HG03439 (cell line): ENCODE results near the gene CORIN.
A peak's percentile ranks its signal among the peaks of the same experiment; 100 is the strongest.

Experiments used
- ATAC-seq: cut with Tn5 transposase; IDR thresholded peaks from one replicate; pipeline ENCODE4 v1.9.1; 2021; ENCODE audit warnings: mild to moderate bottlenecking, moderate library complexity; ENCODE audit not compliant: unreplicated experiment

CORIN gene, protein sequence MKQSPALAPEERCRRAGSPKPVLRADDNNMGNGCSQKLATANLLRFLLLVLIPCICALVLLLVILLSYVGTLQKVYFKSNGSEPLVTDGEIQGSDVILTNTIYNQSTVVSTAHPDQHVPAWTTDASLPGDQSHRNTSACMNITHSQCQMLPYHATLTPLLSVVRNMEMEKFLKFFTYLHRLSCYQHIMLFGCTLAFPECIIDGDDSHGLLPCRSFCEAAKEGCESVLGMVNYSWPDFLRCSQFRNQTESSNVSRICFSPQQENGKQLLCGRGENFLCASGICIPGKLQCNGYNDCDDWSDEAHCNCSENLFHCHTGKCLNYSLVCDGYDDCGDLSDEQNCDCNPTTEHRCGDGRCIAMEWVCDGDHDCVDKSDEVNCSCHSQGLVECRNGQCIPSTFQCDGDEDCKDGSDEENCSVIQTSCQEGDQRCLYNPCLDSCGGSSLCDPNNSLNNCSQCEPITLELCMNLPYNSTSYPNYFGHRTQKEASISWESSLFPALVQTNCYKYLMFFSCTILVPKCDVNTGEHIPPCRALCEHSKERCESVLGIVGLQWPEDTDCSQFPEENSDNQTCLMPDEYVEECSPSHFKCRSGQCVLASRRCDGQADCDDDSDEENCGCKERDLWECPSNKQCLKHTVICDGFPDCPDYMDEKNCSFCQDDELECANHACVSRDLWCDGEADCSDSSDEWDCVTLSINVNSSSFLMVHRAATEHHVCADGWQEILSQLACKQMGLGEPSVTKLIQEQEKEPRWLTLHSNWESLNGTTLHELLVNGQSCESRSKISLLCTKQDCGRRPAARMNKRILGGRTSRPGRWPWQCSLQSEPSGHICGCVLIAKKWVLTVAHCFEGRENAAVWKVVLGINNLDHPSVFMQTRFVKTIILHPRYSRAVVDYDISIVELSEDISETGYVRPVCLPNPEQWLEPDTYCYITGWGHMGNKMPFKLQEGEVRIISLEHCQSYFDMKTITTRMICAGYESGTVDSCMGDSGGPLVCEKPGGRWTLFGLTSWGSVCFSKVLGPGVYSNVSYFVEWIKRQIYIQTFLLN

DNA sequence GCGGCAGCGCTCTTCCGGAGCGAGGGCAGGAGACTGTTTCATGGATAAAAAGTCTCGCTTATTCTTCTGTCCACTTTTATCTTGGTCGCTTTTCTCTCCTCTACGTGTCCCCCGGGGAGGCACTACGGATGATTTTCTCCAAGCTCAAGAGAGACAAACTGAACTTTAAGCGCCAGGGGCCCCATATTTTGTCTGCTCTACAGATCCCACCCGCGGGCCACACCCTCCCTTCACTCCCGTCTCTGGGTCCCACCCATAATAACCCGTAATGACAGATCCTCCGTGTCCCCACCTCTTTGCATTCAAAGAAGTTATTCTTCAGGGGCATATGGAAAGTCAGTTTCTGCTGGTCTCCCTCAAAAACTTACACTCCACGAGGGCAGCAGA, at the start of gene CORIN:
TSS of gene CORIN (minus strand) at position 160 of the 387 bp plus-strand sequence. CDS start at position 42, 118 bp downstream.
- ATAC-seq = no peak

- ATAC-seq = no peak
These were observed 44.4 kb upstream of the CORIN start for GRCh38 chr4:47882228-47882627.

- ATAC-seq = no peak
These were observed 41.6 kb upstream of the CORIN start for GRCh38 chr4:47879458-47879857.

DNA sequence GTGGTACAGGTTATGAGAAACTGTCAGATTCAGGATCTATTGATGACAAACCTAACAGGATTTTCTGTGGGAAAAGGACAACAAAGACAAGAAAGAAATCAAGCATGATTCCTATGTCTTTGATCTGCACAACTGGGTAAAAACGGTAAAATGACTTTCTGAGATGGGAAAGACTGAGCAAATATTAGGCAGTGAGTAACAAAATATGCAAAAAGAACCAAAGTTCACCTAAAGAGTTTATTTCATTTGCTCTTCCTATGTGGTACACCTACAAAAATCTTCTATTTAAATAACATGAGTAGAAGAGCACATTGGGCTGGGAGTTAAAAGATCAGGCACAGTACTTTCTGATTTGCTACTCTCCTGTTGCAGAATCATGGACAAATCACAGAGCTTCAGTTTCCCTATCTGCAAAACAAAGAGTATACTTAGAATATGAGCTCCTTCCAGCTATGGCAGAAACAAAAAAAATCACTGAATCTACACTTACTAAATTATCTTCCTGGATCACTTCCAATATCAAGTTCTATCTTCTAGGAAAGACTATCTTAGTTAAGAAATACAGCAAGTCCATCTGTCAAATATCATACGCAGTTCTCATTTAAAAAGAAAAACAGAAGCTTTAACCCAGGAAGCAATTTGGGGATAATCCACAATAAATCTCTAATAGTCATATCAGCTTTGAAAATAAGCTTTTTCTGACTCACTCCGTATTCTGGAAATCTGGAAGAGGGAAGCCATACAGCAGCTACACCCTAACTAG, 39.1 kb upstream of the CORIN start:
- no peak for ATAC-seq

DNA sequence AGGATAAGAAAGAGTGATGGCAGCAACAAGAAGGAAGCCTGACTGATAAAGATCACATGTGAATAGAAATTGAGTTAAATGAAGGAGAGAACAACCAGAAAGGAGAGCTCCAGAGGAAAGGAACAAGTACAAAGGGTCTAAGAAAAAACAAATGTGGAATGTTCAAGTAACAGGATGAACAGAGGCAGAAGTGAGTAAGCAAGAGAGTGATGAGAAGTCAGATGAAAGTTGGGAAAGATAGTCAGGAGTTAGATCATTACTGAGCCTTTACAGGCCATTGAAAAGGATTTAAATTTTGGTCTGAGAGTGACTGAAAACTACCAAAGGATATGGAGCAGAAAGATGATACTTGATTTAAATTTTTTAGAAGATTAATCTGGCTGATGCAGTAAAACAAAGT, 38.4 kb upstream of the CORIN start:
- no peak for ATAC-seq

GRCh38 chr4:47873877-47874541, 36.1 kb upstream of the CORIN start:
- ATAC-seq = no peak

DNA sequence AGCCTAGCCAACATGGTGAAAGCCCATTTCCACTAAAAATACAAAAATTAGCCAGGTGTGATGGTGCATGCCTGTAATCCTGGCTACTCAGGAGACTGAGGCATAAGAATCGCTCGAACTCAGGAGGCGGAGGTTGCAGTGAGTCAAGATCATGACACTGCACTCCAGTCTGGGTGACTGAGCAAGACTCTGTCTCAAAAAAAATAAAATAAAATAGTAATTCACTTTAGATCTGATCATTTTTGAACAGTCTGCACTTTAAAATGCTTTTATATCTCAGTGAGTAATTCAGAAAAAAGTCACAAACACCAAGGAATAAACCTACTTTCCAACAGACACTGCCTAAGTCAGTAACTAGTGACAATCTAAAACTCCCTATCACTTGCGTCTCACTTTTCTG, 25.6 kb upstream of the CORIN start:
- ATAC-seq = no peak

DNA sequence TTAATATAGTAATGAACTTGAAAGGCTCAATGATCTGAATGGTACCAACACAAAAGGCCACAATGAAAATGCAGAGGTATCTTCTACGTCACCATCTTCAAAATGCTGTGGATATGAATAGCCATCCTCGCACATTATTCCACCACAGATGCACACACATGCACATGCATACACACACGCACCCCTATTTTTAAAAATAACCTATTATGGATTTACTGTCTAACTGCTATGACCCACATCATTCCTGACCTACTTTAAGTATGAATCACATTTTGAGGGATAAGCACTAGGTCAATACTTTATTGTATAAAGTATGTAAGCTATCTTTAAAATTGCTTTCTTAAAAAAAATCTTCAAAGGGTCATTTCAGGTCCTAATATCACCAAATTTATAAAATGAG, 24.4 kb upstream of the CORIN start:
- no peak for ATAC-seq

- no peak for ATAC-seq
These were observed 22.4 kb upstream of the CORIN start for GRCh38 chr4:47860305-47860704.

DNA sequence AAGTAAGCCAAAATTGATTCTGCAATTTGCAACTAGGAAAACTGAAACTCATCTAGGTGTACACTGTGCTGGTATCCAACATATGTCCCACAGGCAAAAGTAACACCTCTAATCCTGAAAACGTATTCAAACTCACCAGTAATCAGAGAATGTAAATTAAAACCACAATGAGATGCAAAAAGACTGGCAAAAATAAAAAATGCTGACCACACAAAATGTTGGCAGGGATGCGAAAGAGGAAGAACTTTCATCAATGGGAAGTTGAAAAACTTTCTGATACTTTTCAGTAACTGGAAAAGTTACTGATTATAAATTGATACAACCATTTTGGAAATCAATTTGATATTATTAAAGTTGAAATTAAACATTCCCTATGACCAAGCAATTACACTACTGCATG, 20.1 kb upstream of the CORIN start:
- ATAC-seq = no peak

DNA sequence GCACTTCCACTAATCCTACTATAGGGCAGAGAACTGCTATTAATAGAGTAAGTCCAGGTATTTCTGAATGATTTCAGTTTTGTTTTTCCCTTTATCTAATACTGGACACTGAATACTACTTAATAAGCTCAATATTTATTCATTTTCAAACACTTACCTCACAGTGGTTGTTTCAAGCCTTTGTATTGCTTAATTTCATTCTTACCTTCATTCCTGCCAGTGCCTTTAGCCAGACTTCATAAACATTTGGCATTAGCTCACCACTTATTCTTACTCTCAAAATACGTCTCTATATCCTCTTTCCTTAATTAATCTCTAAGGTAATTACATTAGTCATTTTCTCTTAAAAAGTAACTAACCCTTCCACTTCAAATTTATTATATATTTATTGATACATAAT, 18.8 kb upstream of the CORIN start:
- no peak for ATAC-seq

DNA sequence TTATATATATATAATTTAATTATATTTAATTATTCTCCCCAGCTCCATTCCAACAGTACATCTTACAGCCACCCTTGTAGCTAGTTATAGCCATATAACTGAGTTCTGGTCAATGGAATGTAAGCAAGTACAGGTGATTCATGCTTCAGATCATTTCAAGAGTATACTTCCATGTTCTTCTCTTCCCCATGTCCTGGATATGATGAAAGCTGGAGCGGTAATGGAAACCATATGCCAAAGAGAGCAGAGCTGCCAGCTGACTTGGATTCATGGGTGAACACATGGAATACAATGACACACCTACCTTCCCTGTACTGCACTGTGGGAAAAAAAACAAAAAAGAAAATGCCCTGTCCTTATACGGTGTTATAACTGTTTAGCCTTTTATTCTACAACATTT, 17.5 kb upstream of the CORIN start:
- ATAC-seq = no peak

DNA sequence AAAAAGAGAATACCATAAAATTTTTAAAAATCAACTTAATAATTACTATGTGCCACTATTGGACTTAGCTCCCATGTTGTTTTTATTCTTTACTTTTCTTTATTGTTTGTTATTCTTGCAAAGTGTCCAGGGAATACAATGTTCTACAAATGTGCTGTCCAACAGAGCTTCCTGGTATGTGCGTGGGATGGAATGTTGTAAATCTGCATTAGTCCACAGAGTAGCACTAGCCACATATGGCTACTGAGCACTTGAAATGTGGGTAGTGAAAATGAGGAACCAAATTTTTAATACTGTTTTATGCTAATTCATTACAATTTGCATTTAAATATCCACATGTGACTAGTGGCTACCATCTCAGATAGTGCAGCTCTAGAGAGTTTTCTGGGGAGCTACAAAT, 14.3 kb upstream of the CORIN start:
- ATAC-seq = no peak

DNA sequence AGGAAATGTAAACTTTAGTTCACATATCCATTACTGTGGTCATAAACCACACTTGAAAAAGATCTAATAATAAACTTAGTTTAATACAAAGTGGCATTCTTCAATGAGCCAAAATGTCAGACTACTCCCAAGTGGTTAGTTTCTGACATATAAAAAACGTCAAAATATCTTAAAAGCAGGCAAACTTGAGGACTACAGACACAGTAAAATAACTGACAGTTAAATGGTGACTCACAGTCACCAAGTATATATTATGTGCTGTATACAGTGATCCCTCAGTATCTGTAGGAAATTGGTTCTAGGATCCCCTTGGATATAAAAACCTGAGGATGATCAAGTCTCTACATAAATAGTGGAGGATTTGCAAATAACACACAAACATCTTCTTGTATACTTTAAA, 11.6 kb upstream of the CORIN start:
- no peak for ATAC-seq

DNA sequence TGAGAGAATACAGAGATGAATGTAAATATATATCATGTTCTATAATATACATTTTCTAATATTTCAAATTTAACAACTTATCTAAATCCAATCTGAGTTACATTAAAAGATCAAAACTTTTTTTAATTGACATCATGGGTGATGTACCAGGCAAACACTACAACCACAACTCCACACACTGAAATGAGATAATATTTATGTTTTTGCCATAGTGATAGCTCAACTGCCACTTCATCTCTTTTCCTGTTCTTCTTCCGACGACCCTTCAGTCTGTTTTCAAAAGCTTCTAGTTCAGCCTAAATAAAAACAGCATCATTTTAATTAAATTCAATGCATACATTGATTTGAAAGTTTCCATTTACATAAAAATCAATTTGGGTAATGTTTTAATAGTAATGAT, 10.2 kb upstream of the CORIN start:
- no peak for ATAC-seq

DNA sequence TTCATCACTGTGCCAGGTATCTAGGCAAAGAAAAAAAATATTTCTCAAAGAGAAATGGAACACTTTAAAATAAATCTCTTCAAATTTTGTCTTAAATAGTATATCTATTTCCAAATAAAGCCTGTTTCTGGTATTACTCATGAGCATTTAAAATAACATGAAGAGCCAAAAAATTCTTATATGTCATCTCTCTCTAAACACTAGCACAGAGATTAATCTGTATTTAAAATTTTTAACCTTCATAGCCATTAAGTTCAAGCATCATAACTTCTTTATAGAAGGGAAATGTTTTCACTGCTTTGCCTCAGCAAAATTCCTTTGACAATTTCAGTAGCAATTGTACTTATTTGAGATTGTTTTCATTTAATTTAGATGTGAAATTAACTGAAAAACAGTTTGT, 5.1 kb upstream of the CORIN start:
- no peak for ATAC-seq

DNA sequence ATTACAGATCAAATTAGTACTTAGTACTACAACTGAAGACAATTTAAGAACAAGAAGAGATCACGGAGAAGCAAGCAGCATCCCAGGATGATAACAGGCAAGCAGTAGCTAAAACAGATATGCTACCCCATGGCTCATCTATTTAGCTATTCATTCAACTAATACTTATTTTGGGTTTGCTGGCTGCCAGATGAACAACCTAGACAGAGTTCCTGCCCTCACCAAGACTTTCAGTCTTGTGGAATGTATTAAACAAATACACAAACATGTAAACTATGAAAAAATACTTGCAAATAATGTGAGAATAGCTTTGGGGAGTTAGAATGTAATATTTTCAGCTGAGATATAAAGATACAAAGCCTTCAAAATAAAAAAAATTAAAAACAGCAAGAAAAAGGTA, 2.4 kb upstream of the CORIN start:
- no peak for ATAC-seq

- peak; percentile 65 for ATAC-seq
These were observed 1.4 kb upstream of the CORIN start for GRCh38 chr4:47839259-47839658.

DNA sequence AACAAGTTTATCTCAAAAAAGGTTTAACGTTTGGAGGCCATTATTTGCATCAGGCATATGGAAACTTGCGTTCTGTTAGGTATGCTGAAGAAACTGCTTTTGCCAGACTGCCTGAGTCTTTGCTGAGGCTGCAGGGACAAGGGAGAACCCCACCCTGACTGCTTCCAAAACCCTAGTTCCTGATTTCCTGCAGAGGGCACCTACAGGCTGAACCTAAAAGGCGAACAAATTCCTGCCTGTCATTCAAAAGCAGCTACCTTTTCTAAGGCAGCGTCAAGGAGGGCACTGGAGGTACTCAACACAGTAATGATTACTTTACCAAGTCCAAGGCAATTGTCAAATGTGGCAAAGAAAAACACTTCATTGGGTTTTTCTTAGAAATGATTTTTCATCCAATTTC, 578 bp upstream of the CORIN start:
- ATAC-seq = no peak

GRCh38 chr4:47837094-47837907, 566 bp downstream of the CORIN start:
- peak; percentile 46 for ATAC-seq
